ENCODE results near the gene NANOS2.

Gene NANOS2

DNA sequence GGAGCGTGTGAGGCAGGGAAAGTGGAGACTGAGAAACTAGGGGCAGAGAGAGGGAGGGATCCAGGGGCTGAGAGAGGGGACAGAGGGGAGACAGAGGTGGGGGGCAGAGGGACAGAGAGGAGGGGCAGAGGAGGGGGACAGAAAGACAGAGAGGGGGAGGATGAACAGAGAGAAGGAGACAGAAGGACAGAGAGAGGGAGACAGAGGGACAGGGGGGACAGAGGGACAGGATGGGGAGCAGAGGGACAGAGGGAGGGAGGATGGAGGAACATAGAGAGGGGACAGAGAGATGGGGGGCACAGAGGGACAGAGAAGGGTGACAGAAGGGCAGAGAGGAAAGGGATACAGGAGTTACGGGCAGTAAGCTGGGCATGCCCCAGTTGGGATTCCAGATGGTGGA, 14.7 kb upstream of the NANOS2 start:
- no peak for DNase-seq (ENCODE audit: low spot score)

DNA sequence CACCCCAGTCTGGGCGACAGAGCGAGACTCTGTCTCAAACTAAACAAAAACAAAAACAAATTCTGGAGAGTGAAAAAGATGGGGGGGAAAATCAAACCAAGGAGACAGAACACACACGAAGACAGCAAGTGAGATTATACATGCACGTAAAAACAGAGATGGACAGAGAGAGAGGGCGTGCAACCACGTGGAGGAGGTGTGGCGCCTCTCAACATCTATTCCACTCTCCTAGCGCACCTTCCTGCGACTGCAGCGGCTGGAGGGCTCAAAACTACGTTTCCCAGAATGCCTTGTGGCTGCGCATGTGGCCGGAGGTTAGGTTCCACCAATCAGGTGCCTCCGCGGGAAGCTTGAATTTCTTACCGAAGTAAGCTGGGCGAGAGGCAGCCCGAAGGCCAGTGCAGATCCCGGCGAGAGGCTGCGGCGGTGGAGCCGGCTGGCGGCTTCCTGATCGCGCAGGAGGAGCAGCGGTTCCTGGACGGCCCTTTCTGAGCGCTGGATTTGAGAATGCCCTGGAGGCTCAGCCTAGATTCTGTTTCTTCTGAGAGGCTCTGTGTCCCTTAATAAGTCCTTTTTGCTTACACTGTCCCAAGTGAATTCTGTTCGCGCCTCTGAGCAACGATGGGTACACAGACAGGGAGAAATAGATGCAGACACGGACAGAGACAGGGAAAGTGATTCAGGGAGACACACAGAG, 13.1 kb upstream of the NANOS2 start:
- DNase-seq (ENCODE audit: low spot score), result peak; percentile 99

DNA sequence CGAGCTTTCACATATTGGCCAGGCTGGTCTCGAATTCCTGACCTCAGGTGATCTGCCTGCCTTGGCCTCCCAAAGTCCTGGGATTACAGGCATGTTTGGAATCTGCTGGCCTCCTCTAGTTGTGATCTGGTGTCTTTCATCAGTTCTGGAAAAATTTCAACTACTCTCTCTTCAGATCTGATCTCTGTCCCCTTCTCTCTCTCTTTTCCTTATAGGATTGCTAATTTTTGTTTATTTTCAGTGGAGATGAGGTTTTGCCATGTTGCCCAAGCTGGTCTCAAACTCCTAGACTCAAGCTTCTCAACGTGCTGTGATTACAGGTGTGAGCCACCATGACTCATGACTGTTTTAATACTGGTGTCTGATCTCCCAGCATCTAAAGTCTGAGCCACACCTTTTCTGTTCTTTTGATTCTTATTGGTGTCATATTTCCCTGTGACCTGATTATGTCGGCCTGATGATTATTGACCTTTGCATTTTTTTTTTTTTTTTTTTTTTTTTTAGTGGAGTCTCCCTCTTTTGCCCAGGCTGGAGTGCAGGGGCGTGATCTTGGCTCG, 10.4 kb upstream of the NANOS2 start:
- no peak for DNase-seq (ENCODE audit: low spot score)

- no peak for DNase-seq (ENCODE audit: low spot score)
Measured at GRCh38 chr19:45922281-45922680, 7.7 kb upstream of the NANOS2 start.

DNA sequence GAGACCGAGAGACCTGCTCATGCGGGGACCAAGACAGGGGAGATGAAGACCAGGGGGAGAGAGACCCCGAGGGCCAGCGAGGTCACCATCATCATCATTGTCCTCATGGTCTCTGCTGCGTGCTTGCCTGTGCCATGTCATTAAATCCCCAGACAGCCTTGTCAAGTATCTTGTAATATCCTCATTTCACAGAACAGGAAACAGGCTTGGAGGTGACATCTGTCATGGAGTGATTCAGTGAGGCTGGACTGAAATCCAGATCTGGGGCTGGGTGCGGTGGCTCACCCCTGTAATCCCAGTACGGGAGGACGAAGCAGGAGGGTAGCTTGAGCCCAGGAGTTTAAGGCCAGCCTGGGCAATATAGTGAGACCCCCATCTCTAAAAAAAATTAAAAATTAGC, 5.9 kb upstream of the NANOS2 start:
- DNase-seq (ENCODE audit: low spot score), result no peak

DNA sequence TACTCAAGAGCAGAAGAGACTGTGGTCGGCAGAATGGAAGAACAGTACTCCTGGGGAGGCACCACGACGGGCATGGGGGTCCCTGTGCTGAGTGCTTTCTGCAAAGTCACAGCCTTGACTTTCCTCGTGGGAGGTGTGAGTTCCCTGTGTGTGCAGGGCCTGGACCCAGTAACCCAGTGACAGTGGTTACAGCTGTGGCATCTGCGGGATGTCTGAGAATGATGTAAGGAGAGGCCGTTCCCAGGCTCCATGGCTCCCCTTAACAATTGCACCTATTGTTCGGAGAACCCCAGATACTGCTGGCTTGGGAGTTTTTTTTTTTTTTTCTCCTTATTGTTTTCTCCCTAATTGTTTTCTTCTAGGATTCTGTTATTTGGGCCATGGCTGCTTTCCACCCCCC, 5.1 kb upstream of the NANOS2 start:
- no peak for DNase-seq (ENCODE audit: low spot score)

DNA sequence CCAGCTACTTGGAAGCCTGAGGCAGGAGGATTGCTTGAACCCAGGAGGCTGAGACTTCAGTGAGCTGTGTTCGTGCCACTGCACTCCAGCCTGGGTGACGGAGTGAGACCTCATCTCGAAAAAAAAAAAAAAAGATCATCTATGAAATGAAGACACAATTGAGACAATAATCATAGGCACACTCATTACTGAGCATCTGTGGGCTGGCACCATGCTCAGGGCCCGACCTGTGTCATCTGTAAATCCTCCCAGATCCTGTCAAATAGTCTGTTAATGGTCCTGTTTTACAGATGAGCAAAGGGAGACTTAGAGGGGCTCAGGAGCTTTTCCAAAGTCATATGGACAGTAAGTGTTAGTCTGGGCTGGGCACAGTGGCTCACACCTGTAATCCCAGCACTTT, 4.1 kb upstream of the NANOS2 start:
- no peak for DNase-seq (ENCODE audit: low spot score)

GRCh38 chr19:45917421-45918091, 3.0 kb upstream of the NANOS2 start:
- no peak for DNase-seq (ENCODE audit: low spot score)

- no peak for DNase-seq (ENCODE audit: low spot score)
Measured at GRCh38 chr19:45911291-45911690, 3.3 kb downstream of the NANOS2 start.

DNA sequence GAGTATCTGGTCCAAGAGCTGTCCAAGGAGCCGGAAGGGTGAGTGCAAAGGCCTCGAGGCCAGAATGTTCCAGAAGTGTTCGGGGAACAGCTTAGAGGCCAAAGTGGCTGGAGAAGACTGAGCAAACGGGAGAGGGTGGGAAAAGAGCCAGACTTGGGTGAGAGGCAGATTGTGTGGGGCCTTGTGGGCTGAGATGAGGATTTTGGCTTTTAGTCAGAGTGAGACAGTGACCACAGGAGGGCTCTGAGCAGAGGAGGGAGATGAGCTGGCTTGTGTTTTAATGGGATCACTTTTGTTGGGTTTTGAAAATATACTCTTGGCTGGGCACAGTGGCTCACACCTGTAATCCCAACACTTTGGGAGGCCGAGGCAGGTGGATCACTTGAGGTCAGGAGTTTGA, 5.6 kb downstream of the NANOS2 start:
- no peak for DNase-seq (ENCODE audit: low spot score)

DNA sequence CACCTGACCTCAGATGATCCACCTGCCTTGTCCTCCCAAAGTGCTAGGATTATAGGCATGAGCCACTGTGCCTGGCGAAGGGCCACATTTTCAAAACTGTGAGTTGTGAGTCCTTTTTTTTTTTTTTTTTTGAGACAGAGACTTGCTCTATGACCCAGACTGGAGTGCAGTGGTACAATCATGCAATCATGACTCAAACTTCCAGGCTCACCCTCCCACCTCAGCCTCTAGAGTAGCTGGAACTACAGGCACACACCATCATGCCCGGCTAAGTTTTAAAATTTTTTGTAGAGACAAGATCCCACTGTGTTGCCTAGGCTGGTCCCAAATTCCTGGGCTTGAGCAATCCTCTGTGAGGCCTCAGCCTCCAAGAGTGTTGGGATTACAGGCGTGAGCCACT, 8.4 kb downstream of the NANOS2 start:
- no peak for DNase-seq (ENCODE audit: low spot score)

GRCh38 chr19:45905011-45905410, 9.6 kb downstream of the NANOS2 start:
- DNase-seq (ENCODE audit: low spot score), result no peak

DNA sequence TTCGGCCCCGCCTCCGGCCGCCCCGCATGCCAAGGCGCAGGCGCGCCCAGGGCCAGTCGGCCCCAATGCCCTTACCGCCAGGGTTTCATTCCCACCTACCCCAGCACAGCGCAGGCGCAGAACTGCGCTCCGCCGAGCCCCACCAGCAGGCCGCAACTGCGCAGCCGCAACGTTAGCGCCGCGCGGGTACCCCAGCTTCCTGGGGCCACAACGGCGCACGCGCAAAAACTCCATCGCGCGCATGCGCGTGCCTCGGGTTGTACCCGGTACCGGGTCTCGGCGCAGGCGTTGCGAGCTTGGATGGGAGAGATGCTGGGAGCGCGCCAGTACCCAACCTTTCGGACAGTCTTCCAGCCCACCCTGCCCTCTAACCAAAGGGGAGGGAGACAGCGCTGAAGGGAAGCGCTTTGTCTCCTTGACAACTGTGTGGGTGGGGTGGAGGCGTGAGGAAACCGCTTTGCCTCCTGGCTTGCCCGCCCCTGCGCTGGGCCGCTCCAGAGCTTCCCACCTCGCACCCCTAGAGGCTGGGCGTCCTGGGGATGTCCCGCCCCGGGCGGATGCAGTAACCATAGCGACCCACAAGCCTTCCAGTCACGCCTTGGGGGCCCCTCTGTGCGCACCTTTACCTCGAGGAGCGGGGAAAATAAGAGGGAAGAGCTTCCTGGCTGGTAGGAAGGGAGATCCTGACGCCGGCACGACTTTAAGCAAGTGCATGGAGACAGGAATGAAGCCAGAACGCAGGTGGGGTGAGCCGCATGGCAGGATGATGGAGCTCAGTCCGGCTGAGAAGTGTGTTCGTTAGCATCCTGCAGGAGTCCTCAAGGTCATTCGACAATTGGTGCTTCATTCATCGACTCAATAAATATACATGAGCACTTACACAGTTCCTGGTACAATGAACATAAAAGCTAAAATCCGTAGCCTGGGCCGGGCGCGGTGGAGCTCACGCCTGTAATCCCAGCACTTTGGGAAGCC, 11.6 kb downstream of the NANOS2 start:
- DNase-seq (ENCODE audit: low spot score), result peak; percentile 100

- no peak for DNase-seq (ENCODE audit: low spot score)
Measured at GRCh38 chr19:45901912-45902650, 12.5 kb downstream of the NANOS2 start, which contains the start of gene MYPOP. TSS of gene MYPOP (minus strand) at chr19:45902613. CDS start at chr19:45901773, 840 bp downstream.

DNA sequence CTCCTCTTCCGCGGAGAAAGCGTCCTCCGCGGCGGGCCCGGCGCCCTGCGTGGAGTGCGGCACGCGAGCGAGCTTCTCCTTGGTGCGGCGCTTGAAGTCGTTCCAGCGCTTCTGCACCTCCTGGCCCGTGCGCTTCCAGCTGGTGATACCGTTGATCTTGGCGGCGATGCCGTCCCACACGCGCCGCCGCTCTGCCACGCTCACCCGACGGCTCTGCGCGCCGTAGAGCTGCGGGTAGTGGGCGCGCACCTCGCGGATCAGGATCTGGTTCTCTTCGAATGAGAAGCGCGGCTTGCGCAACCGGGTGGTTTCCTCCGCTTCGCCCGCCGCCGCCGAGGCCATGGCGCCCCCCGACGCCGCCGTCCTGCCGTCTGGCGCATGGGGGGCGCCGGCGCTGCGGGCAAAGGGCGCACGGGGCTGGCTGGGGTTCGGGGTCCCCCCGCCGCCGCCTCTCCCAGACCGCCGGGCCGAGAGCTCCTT, 13.1 kb downstream of the NANOS2 start:
- peak; percentile 29 for DNase-seq (ENCODE audit: low spot score)

DNA sequence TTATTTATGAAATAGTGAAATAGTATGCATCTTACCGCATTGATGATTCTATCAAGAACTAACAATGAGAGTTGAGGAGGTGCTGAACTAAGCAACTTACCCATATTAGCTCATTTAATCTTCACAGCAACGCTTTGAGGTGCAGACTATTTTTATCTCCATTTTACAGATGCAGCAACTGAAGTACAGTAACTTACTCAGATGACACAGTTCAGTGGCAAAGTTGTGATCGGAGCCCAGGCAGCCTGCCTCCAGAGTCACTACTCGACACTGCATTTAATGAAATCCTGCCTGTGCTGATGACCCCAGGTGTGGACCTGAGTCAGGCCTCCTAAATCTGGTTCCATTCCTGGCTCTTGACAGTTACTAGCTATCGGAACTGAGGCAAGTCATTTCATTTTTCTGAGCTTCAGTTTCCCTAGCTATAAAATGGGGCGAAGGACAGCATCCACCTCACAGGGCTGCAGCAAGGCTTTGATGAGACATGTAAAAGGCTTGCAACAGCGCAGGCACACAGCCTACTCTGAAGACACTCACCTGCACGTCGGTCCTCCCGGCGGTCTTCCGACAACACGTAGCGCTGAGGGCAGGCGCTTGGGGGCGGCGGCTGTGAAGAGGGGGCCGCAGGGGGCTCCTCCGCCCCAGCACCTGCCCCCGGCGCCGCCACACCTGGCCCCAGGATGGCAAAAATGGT, 13.7 kb downstream of the NANOS2 start:
- no peak for DNase-seq (ENCODE audit: low spot score)

DNA sequence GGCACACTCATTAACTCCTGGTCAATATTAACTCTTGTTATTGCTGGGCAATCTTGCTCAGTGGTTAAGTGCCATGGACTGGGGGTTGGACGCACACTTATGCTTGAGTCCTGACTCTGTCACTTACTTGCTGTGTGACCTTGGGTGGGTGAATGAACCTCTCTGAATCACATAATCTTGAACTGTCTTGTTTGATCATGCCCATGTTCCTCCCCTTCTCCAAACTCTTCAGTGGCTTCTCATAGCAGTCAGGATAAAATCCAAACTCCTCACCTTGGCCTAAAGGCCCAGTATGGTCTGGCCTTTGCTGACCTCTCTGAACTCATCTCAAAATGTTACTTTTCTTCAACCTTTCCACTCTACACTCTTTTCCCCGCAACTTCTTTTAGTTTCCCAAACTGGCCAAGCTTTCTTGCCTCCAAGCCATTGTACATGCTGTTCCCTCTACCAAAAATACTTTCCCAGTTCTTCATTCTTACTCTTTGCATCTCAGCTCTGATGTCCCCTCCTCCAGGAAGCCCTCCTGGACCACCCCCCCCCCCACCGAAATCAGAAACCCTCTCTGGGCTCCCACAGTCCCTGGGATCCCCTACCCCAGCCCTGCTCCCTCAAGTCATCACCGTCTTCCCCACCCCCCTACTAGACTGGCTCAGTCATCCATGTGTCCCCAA, 14.5 kb downstream of the NANOS2 start:
- no peak for DNase-seq (ENCODE audit: low spot score)

DNA sequence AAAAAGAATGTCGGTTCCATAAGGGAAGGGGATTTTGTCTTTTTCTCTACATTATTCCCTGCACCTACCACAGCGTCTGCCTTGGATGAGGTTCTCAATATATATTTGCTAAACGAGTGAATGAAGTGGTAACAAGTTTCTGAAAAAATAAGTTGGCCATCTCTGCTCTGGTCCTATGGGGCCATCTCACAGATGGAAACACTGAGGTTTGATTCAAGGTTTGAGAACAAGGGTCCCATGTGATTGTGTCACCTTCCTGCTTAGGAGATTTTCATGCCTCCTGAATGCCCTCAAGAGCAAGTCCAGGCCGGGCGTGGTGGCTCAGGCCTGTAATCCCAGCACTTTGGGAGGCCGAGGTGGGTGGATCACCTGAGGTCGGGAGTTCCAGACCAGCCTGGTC, 15.3 kb downstream of the NANOS2 start:
- no peak for DNase-seq (ENCODE audit: low spot score)

- DNase-seq (ENCODE audit: low spot score), result no peak
Measured at GRCh38 chr19:45897261-45897812, 17.2 kb downstream of the NANOS2 start.
